ENCODE results near the gene NDUFB11.

DNA sequence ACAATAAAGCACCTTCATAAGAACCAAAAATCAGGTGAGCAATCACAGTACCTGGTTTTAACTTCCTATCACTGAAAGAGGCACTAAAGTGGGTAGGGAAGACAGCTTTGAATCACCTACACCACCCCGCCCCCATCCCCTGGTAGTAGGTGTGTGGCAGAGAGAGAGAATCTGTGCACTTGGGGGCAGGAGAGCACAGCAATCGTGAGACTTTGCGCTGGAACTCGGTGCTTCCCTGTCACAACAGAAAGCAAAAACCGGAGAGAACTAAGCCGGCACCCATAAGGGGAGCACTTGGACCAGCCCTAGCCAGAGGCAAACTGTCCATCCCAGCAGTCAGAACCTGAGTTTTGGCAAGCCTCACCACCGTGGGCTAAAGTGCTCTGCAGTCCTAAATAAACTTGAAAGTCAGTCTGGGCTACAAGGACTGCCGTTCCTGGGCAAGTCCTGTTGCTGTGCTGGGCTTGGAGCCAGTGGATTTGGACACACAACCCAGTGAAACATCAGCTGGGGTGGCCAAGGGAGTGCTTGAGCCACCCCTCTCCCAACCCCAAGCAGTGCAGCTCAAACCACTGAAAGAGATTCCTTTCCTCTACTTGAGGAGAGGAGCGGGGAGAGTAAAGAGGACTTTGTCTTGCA is 32.1 kb downstream of the NDUFB11 start:
- TF ChIP-seq, protein P1, sequence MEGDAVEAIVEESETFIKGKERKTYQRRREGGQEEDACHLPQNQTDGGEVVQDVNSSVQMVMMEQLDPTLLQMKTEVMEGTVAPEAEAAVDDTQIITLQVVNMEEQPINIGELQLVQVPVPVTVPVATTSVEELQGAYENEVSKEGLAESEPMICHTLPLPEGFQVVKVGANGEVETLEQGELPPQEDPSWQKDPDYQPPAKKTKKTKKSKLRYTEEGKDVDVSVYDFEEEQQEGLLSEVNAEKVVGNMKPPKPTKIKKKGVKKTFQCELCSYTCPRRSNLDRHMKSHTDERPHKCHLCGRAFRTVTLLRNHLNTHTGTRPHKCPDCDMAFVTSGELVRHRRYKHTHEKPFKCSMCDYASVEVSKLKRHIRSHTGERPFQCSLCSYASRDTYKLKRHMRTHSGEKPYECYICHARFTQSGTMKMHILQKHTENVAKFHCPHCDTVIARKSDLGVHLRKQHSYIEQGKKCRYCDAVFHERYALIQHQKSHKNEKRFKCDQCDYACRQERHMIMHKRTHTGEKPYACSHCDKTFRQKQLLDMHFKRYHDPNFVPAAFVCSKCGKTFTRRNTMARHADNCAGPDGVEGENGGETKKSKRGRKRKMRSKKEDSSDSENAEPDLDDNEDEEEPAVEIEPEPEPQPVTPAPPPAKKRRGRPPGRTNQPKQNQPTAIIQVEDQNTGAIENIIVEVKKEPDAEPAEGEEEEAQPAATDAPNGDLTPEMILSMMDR (IDR thresholded peaks at IDR 0.05) = no peak
- TF ChIP-seq EZH2phosphoT487 (IDR thresholded peaks at IDR 0.05) = no peak
- TF ChIP-seq EZH2 (IDR thresholded peaks at IDR 0.05) = no peak
